GM12874 (cell line): ENCODE results near the gene CYP27B1.

Experiments
- CTCF ChIP-seq: IDR thresholded peaks from 2 replicates; pipeline ENCODE4 v1.5.1; 2011; ENCODE audit warnings: low read depth, mild to moderate bottlenecking, control low read depth, low read length, moderate library complexity; ENCODE audit not compliant: insufficient read depth

CYP27B1 gene

GRCh38 chr12:57751788-57752667 lies 14.8 kb downstream of the CYP27B1 start, which contains the start of gene CDK4:
Gene CDK4, minus strand, starts transcription at chr12:57752310. Its CDS starts 593 bp downstream, at chr12:57751717.
- TF ChIP-seq CTCF: no peak

DNA sequence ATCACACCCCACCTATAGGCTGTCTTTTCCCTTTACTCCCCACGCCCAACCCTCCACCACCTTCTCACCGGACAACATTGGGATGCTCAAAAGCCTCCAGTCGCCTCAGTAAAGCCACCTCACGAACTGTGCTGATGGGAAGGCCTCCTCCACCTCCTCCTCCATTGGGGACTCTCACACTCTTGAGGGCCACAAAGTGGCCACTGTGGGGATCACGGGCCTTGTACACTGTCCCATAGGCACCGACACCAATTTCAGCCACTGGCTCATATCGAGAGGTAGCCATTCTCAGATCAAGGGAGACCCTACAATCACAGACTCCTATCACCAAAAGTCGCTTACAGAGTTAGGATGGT lies 15.5 kb downstream of the CYP27B1 start:
- no peak for TF ChIP-seq CTCF

DNA sequence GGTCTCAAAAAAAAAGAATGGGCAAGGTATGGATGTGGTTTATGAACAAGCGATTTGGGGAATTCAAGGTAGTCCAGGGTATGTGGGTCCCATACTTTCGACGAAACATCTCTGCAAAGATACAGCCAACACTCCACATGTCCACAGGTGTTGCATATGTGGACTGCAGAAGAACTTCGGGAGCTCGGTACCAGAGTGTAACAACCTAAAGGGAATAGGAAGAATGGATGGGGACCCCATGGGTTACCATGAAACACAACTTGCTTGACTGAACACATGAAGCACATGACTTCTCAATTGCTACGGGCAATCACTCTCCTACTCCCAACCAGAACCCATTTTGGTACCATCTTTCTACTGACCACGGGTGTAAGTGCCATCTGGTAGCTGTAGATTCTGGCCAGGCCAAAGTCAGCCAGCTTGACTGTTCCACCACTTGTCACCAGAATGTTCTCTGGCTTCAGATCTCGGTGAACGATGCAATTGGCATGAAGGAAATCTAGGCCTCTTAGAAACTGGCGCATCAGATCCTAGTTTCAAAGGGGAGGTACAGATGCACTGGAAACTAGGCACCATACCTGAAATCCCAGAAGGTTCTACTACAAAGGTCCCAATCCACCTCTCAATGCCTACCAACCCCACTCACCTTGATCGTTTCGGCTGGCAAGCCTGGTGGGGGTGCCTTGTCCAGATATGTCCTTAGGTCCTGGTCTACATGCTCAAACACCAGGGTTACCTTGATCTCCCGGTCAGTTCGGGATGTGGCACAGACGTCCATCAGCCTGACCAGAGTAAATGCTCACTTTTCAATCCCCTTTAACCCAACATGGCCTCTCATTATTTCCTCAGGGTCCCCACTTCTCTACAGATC lies 16.1 kb downstream of the CYP27B1 start:
- no peak for TF ChIP-seq CTCF

- no peak for TF ChIP-seq CTCF
These were observed 17.8 kb downstream of the CYP27B1 start for GRCh38 chr12:57749061-57749460.

DNA sequence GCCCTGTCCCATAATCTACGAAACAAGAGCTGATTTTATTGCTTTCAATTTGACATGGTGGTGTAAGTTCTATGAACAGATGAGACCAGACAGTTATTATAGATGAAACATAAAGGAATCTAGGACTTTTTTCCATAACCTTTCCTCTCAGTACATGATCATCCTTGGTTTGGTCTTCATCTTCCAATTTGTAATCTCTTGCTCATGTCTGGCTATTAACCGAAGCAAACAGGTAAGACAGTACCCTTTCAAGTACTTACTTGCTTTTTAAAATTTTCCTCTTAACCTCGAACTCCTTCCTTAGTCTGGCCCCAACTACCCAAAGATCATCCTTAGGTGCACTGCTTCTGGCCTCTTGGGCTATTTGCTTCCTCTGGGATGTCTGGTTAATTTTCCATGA lies 20.9 kb downstream of the CYP27B1 start:
- no peak for TF ChIP-seq CTCF

GRCh38 chr12:57745485-57745881 lies 21.4 kb downstream of the CYP27B1 start:
- no peak for TF ChIP-seq CTCF

GRCh38 chr12:57744777-57745484 lies 21.9 kb downstream of the CYP27B1 start, which contains the start of gene TSPAN31:
Gene TSPAN31, plus strand, starts transcription at chr12:57745039. Its CDS starts 116 bp downstream, at chr12:57745155.
- no peak for TF ChIP-seq CTCF
